Fibroblast of lung (primary cell): Measurements from ENCODE around the gene PPP1R16B.

ENCODE experiments used
- EZH2 ChIP-seq: IDR thresholded peaks from 2 replicates; pipeline ENCODE4 v1.5.1; 2012; ENCODE audit warnings: low read length, control low read depth, mild to moderate bottlenecking; ENCODE audit errors: missing control alignments
- TF ChIP-seq, protein P1 (sequence below), 2 donors: IDR thresholded peaks in 1 of 2; conservative IDR thresholded peaks in 1 of 2; 1 replicate in 1 of 2; 2 replicates in 1 of 2; pipeline ENCODE4 v1.5.1; 2011 to 2012; ENCODE audit warnings: low read length in 2 of 2, control low read depth in 1 of 2, inconsistent platforms in 1 of 2, low read depth in 1 of 2, mild to moderate bottlenecking in 1 of 2

DNA sequence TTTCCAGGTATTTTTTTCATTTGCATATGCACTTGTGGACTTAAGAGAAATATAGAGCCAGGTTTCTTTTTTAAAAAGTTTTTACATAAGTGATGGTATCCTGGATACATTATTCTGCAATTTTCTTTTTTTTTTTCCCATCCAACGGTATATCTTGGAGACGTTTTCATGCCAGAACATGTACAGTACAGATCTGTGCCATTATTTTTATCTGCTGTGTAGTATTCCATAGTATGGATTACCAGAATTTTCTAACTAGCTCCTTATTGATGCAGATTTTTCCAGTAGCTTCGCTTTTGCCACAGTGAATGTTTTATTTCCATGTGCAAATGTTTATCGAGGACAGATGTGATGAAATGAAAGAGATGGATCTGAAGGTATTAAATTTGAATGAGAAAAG, 34.1 kb downstream of the PPP1R16B start:
- TF ChIP-seq, protein P1, sequence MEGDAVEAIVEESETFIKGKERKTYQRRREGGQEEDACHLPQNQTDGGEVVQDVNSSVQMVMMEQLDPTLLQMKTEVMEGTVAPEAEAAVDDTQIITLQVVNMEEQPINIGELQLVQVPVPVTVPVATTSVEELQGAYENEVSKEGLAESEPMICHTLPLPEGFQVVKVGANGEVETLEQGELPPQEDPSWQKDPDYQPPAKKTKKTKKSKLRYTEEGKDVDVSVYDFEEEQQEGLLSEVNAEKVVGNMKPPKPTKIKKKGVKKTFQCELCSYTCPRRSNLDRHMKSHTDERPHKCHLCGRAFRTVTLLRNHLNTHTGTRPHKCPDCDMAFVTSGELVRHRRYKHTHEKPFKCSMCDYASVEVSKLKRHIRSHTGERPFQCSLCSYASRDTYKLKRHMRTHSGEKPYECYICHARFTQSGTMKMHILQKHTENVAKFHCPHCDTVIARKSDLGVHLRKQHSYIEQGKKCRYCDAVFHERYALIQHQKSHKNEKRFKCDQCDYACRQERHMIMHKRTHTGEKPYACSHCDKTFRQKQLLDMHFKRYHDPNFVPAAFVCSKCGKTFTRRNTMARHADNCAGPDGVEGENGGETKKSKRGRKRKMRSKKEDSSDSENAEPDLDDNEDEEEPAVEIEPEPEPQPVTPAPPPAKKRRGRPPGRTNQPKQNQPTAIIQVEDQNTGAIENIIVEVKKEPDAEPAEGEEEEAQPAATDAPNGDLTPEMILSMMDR (conservative IDR thresholded peaks at IDR 0.05 in 1 of 2, IDR thresholded peaks at IDR 0.05 in 1 of 2; ENCODE audit: low read depth in 1 of 2, low read length in 2 of 2) = no peak
- no peak for TF ChIP-seq EZH2
